ENCODE data around the gene WT1. TPM values are rescaled to one million over a fixed set of nuclear protein-coding genes. Genes with fewer than 3 reads are reported as not detected.

Gene WT1
- polyA plus RNA-seq, 1 donor from 2014 or later = not detected

- no peaks in the 10 kb centered on the region for H3K27me3 ChIP-seq (ENCODE audit: insufficient read depth, low read depth, low read length)
- no peak overlapping the region for H3K9ac ChIP-seq (ENCODE audit: low read length)
- H3F3A ChIP-seq (ENCODE audit: insufficient read depth, low read length, poor library complexity, severe bottlenecking) = no peaks in the 10 kb centered on the region
- H3K9me2 ChIP-seq (ENCODE audit: insufficient read depth, low read length) = no peaks in the 10 kb centered on the region
- H3K27ac ChIP-seq (ENCODE audit: low read length) = no peak overlapping the region
- no peaks in the 10 kb centered on the region for H4K20me1 ChIP-seq (ENCODE audit: insufficient read depth)
- H3K9me3 ChIP-seq (ENCODE audit: low read length) = no peaks in the 10 kb centered on the region
- H3K4me3 ChIP-seq (ENCODE audit: low read length) = no peak overlapping the region
- no peaks in the 10 kb centered on the region for H3K79me2 ChIP-seq (replicated peaks; ENCODE audit: insufficient read depth, low read length)
- no peaks in the 10 kb centered on the region for H3K36me3 ChIP-seq (ENCODE audit: insufficient read depth, low read length)
- H3K4me2 ChIP-seq (ENCODE audit: low read length) = no peak overlapping the region
- H2AFZ ChIP-seq (ENCODE audit: low read depth, low read length) = no peak overlapping the region
- TF ChIP-seq REST (IDR thresholded peaks at IDR 0.05; ENCODE audit: borderline replicate concordance) = no peak
- TF ChIP-seq POLR2AphosphoS5 (IDR thresholded peaks at IDR 0.05) = no peak
- TF ChIP-seq CTCF (IDR thresholded peaks at IDR 0.05; ENCODE audit: poor library complexity, severe bottlenecking) = no peak
- TF ChIP-seq EP300 (conservative IDR thresholded peaks at IDR 0.05; ENCODE audit: poor library complexity, severe bottlenecking) = no peak
- TF ChIP-seq RAD21 (conservative IDR thresholded peaks at IDR 0.05) = no peak
- TF ChIP-seq TAF1 (IDR thresholded peaks at IDR 0.05; ENCODE audit: low read depth) = no peak
- no peak for TF ChIP-seq SMC3 (conservative IDR thresholded peaks at IDR 0.05; ENCODE audit: poor library complexity)
These were observed 19.7 kb upstream of the WT1 start for GRCh38 chr11:32454993-32455392.

GRCh38 chr11:32451808-32452207, 16.5 kb upstream of the WT1 start:
- Histone ChIP-seq H3K27ac (ENCODE audit: low read length) (no peak overlapping the region), H3F3A (ENCODE audit: insufficient read depth, low read length, poor library complexity, severe bottlenecking) (no peaks in the 10 kb centered on the region), H3K36me3 (ENCODE audit: insufficient read depth, low read length) (no peaks in the 10 kb centered on the region), H2AFZ (ENCODE audit: low read depth, low read length) (no peak overlapping the region), H3K4me2 (ENCODE audit: low read length) (no peak overlapping the region), H3K9ac (ENCODE audit: low read length) (no peak overlapping the region), H3K9me3 (ENCODE audit: low read length) (no peaks in the 10 kb centered on the region), H4K20me1 (ENCODE audit: insufficient read depth) (no peaks in the 10 kb centered on the region), H3K9me2 (ENCODE audit: insufficient read depth, low read length) (no peaks in the 10 kb centered on the region), H3K27me3 (ENCODE audit: insufficient read depth, low read depth, low read length) (no peaks in the 10 kb centered on the region), H3K4me3 (ENCODE audit: low read length) (no peak overlapping the region), H3K79me2 (replicated peaks; ENCODE audit: insufficient read depth, low read length) (no peaks in the 10 kb centered on the region)
- no peak for TF ChIP-seq CTCF (IDR thresholded peaks at IDR 0.05; ENCODE audit: poor library complexity, severe bottlenecking)
- no peak for TF ChIP-seq POLR2AphosphoS5 (IDR thresholded peaks at IDR 0.05)
- no peak for TF ChIP-seq EP300 (conservative IDR thresholded peaks at IDR 0.05; ENCODE audit: poor library complexity, severe bottlenecking)
- no peak for TF ChIP-seq TAF1 (IDR thresholded peaks at IDR 0.05; ENCODE audit: low read depth)
- no peak for TF ChIP-seq REST (IDR thresholded peaks at IDR 0.05; ENCODE audit: borderline replicate concordance)
- no peak for TF ChIP-seq MXI1 (conservative IDR thresholded peaks at IDR 0.05; ENCODE audit: poor library complexity, severe bottlenecking)
- TF ChIP-seq RAD21 (conservative IDR thresholded peaks at IDR 0.05) = no peak
- TF ChIP-seq SMC3 (conservative IDR thresholded peaks at IDR 0.05; ENCODE audit: poor library complexity) = no peak

Data from neural cell (in vitro differentiated cells).